Astrocyte of the spinal cord (primary cell): ENCODE measurements around the gene METRN.

Experiments used
- DNase-seq: peaks from one replicate; pipeline ENCODE4 v3.0.0; 2011; ENCODE audit warnings: low read depth, low spot score
- H3K4me3 ChIP-seq: 2 replicates; pipeline ENCODE4 v1.5.1; 2011; ENCODE audit warnings: low read depth, mild to moderate bottlenecking, low read length, moderate library complexity
- in situ Hi-C: cut with HindIII; loops from 2 replicates; pipeline ENCODE4 v1.10.0; 2017; ENCODE audit warnings: low sequenced_read_pairs
- TF ChIP-seq, protein P1 (sequence below): IDR thresholded peaks from 2 replicates; pipeline ENCODE4 v1.5.1; 2012; ENCODE audit warnings: low read depth, mild to moderate bottlenecking, low read length, inconsistent platforms

METRN gene

DNA sequence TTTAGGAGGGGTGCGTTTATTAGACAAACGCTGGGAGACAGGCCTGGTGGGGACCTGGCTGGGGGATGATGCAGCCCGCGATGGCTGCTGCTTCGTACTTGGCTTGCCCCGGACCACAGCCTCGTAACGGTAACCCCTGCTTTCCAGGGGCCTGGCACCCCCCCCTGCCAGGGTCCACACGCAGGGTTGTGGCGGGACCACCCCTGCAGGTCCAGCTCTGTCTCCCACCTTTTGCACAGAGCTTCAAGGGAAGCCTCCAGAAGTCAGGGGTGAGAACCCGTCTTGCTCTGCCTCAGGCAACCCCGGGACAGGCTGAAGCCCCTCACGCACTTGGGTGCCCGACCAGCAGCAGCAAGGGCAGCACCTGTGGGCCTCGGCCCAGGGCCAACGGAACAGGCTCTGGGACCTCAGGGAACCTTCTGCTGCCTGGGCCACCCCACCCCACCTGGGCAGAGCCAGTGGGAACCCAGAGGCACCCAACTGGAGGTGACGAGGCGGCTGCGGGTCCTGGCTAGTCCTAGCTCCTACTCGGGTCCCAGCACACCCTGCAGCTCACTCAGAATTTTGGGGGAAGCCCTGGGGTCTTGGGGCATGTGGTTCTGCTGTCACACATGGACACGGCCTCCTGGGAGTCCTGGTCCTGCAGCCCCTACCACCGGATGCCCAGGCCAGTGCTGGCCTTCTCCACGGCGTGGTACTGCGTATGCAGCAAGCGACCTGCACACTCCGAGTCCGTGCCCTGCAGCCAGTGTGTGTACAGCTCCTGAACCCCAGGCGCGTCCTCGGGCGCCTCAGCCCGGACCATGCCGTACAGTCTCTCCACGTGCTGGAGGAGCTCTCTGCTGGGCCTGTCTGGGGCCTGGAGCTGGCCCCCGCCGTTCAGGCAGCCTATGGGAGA is 15.1 kb downstream of the METRN start:
- in situ Hi-C loops = no loop called here
- TF ChIP-seq, protein P1, sequence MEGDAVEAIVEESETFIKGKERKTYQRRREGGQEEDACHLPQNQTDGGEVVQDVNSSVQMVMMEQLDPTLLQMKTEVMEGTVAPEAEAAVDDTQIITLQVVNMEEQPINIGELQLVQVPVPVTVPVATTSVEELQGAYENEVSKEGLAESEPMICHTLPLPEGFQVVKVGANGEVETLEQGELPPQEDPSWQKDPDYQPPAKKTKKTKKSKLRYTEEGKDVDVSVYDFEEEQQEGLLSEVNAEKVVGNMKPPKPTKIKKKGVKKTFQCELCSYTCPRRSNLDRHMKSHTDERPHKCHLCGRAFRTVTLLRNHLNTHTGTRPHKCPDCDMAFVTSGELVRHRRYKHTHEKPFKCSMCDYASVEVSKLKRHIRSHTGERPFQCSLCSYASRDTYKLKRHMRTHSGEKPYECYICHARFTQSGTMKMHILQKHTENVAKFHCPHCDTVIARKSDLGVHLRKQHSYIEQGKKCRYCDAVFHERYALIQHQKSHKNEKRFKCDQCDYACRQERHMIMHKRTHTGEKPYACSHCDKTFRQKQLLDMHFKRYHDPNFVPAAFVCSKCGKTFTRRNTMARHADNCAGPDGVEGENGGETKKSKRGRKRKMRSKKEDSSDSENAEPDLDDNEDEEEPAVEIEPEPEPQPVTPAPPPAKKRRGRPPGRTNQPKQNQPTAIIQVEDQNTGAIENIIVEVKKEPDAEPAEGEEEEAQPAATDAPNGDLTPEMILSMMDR = no peak
- no peak for DNase-seq
- no peak overlapping the region for H3K4me3 ChIP-seq

DNA sequence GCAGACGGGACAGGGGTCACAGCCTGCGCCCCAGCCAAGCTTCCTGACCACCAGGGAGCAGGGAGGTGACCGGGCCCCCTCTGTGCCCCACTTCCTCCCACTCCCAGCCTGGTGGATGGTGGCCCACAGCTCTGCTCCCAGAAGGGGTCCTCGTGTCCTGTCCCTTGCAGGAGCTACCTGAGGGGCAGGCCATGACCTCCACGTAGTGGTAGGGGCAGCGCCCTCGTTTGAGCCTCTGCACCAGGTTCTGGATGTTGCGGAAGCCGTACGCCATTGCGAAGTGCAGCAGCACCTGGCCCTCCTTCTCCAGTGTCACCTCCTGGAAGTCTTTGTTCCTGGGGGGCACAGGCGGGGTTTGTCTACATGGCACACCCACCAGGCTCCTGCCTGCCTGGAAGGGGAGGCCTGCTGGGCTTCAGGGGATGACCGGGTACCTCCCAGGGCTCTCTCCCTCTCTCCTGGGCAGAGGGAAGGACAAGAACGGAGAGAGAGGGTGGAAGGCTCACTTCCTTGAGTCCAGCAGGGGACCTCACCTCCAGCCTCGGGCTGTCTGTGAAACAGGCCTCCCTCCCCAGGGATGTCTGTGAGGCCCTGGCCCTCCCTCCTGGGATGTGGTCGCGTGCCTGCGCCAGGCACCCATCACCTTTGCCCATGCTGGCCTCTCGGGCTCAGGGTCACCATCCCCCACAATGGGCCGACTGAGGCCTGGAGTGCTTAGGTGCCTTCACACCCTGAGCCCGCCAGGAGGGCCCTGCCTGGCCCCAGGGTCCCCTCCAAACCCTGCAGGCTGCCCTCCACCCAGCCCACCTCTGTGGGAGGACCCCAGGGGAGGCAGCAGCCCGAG is 16.0 kb downstream of the METRN start:
- in situ Hi-C loops = no loop called here
- no peak for DNase-seq
- TF ChIP-seq, protein P1 = no peak
- H3K4me3 ChIP-seq = no peak overlapping the region

DNA sequence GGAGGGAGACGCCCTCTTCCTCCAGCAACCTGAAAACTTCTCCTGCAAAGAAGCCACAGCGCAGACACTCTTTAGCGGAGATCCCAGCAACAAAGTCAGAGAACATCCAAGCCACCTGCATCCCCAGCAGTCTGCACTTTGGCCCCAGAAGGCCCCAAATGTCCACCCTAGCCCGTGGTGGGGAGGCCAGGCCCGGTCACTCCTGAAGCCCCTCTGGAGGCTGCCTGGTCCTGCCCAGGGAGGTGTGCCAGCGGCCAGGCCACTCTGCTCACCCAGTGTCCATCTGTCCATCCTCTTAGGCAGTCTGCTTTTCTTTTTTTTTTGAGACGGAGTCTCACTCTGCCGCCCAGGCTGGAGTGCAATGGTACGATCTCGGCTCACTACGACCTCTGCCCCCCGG is 17.4 kb downstream of the METRN start:
- no peak for DNase-seq
- TF ChIP-seq, protein P1 = no peak
- no peak overlapping the region for H3K4me3 ChIP-seq
- in situ Hi-C loops = no loop called here

DNA sequence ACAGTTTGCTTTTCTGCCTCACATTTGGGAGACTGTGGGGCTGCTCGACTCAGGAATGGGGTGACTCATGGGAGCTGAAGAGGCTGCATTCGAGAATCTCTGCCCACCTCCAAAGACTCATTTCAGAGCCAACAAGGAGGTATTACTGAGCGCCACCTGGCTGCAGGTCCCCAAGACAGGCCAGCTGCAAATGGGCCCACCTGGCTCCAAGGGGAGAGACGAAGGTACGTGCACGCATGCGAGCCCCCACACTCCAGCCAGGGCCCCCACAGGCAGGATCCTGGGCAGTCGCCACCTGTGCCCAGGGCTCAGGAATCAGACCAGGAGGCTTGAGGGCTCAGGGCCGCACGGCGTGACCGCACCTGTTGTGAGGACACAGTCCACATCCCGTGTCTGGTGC is 18.0 kb downstream of the METRN start:
- TF ChIP-seq, protein P1 = no peak
- H3K4me3 ChIP-seq = no peak overlapping the region
- in situ Hi-C loops = no loop called here
- no peak for DNase-seq

- no peak overlapping the region for H3K4me3 ChIP-seq
- in situ Hi-C loops = no loop called here
- TF ChIP-seq, protein P1 = peak; percentile 39
- DNase-seq = no peak
These were observed 18.7 kb downstream of the METRN start for GRCh38 chr16:733382-734207.
